Measurements from ENCODE around the gene PCDH9.

The PCDH9 gene

GRCh38 chr13:66341635-66342377, 888.3 kb downstream of the PCDH9 start:
- no peak for DNase-seq (ENCODE audit: extremely low read depth, low read depth)
- no peak for TF ChIP-seq CTCF (IDR thresholded peaks at IDR 0.05; ENCODE audit: low read depth, low read length, missing control alignments)
- H3K4me3 ChIP-seq (replicated peaks; ENCODE audit: low read depth, low read length): no peak overlapping the region

GRCh38 chr13:66339214-66339613, 890.9 kb downstream of the PCDH9 start:
- H3K4me3 ChIP-seq (replicated peaks; ENCODE audit: low read depth, low read length): no peak overlapping the region
- no peak for DNase-seq (ENCODE audit: extremely low read depth, low read depth)
- no peak for TF ChIP-seq CTCF (IDR thresholded peaks at IDR 0.05; ENCODE audit: low read depth, low read length, missing control alignments)

GRCh38 chr13:66338542-66338941, 891.6 kb downstream of the PCDH9 start:
- TF ChIP-seq CTCF (IDR thresholded peaks at IDR 0.05; ENCODE audit: low read depth, low read length, missing control alignments): no peak
- H3K4me3 ChIP-seq (replicated peaks; ENCODE audit: low read depth, low read length): no peak overlapping the region
- no peak for DNase-seq (ENCODE audit: extremely low read depth, low read depth)

GRCh38 chr13:66335626-66336025, 894.5 kb downstream of the PCDH9 start:
- H3K4me3 ChIP-seq (replicated peaks; ENCODE audit: low read depth, low read length): no peak overlapping the region
- TF ChIP-seq CTCF (IDR thresholded peaks at IDR 0.05; ENCODE audit: low read depth, low read length, missing control alignments): no peak
- DNase-seq (ENCODE audit: extremely low read depth, low read depth): no peak

GRCh38 chr13:66329988-66330451, 900.1 kb downstream of the PCDH9 start:
- no peak for TF ChIP-seq CTCF (IDR thresholded peaks at IDR 0.05; ENCODE audit: low read depth, low read length, missing control alignments)
- DNase-seq (ENCODE audit: extremely low read depth, low read depth): no peak
- no peak overlapping the region for H3K4me3 ChIP-seq (replicated peaks; ENCODE audit: low read depth, low read length)

- no peak for TF ChIP-seq CTCF (IDR thresholded peaks at IDR 0.05; ENCODE audit: low read depth, low read length, missing control alignments)
- no peak overlapping the region for H3K4me3 ChIP-seq (replicated peaks; ENCODE audit: low read depth, low read length)
- no peak for DNase-seq (ENCODE audit: extremely low read depth, low read depth)
Measured at GRCh38 chr13:66328476-66328875, 901.7 kb downstream of the PCDH9 start.

Data from HFF-Myc (cell line).